H9 (cell line): ENCODE data around the gene KSR1. TPM values are rescaled to one million over a fixed set of nuclear protein-coding genes. Genes with fewer than 3 reads are reported as not detected.

Experiments used
- DNase-seq: peaks from one replicate; pipeline ENCODE4 v3.0.0-alpha.2; 2017
- H2AFZ ChIP-seq: one replicate; pipeline ENCODE4 v1.6.1; 2013; ENCODE audit warnings: mild to moderate bottlenecking, low read length, control low read depth, moderate library complexity
- H2AK5ac ChIP-seq: 2 replicates; pipeline ENCODE4 v1.6.1; 2013; ENCODE audit warnings: low read length, control low read depth, mixed read lengths; ENCODE audit not compliant: insufficient read length
- H2BK120ac ChIP-seq: one replicate; pipeline ENCODE4 v1.6.1; 2013; ENCODE audit warnings: low read depth, mild to moderate bottlenecking, low read length, control low read depth, inconsistent platforms; ENCODE audit not compliant: poor library complexity, severe bottlenecking
- H2BK12ac ChIP-seq: 2 replicates; pipeline ENCODE4 v1.6.1; 2013; ENCODE audit warnings: low read length, control low read depth, mixed read lengths, low read depth; ENCODE audit not compliant: insufficient read length
- H2BK15ac ChIP-seq: 2 replicates; pipeline ENCODE4 v1.6.1; 2013; ENCODE audit warnings: low read depth, low read length, control low read depth
- H2BK20ac ChIP-seq: one replicate; pipeline ENCODE4 v1.6.1; 2013; ENCODE audit warnings: low read depth, mild to moderate bottlenecking, low read length, control low read depth, inconsistent platforms; ENCODE audit not compliant: poor library complexity, severe bottlenecking
- H2BK5ac ChIP-seq: 2 replicates; pipeline ENCODE4 v1.6.1; 2013; ENCODE audit warnings: low read length, control low read depth, mixed read lengths; ENCODE audit not compliant: insufficient read length
- H3K14ac ChIP-seq: 2 replicates; pipeline ENCODE4 v1.6.1; 2013; ENCODE audit warnings: low read length, control low read depth; ENCODE audit not compliant: insufficient read depth
- H3K18ac ChIP-seq: 2 replicates; pipeline ENCODE4 v1.6.1; 2013; ENCODE audit warnings: low read depth, mild to moderate bottlenecking, mixed read lengths, low read length, control low read depth; ENCODE audit not compliant: insufficient read length
- H3K23ac ChIP-seq: 2 replicates; pipeline ENCODE4 v1.6.1; 2013; ENCODE audit warnings: low read length, control low read depth, mixed read lengths, low read depth; ENCODE audit not compliant: insufficient read length
- H3K23me2 ChIP-seq: 2 replicates; pipeline ENCODE4 v1.6.1; 2013; ENCODE audit warnings: low read depth, mild to moderate bottlenecking, mixed read lengths, low read length, control low read depth; ENCODE audit not compliant: insufficient read length, poor library complexity, severe bottlenecking
- H3K27ac ChIP-seq: 2 replicates; pipeline ENCODE4 v1.5.1; 2013; ENCODE audit warnings: low read length, control low read depth, mixed read lengths, low read depth; ENCODE audit not compliant: insufficient read length
- H3K27me3 ChIP-seq: 2 replicates; pipeline ENCODE4 v1.6.1; 2013; ENCODE audit warnings: low read length, control low read depth, inconsistent platforms; ENCODE audit not compliant: insufficient read depth
- H3K4ac ChIP-seq: 2 replicates; pipeline ENCODE4 v1.6.1; 2013; ENCODE audit warnings: low read depth, mild to moderate bottlenecking, control low read depth, inconsistent platforms, low read length, moderate library complexity
- H3K4me1 ChIP-seq: 2 replicates; pipeline ENCODE4 v1.6.1; 2013; ENCODE audit warnings: low read length, control low read depth, inconsistent platforms; ENCODE audit not compliant: insufficient read depth
- H3K4me2 ChIP-seq: 2 replicates; pipeline ENCODE4 v1.6.1; 2013; ENCODE audit warnings: low read length, control low read depth, mixed read lengths; ENCODE audit not compliant: insufficient read length, insufficient read depth
- H3K56ac ChIP-seq: 2 replicates; pipeline ENCODE4 v1.6.1; 2013; ENCODE audit warnings: low read depth, mild to moderate bottlenecking, mixed read lengths, low read length, control low read depth; ENCODE audit not compliant: insufficient read length
- H3K79me1 ChIP-seq: 2 replicates; pipeline ENCODE4 v1.6.1; 2013; ENCODE audit warnings: low read depth, mild to moderate bottlenecking, moderate library complexity, low read length, control low read depth, inconsistent platforms; ENCODE audit not compliant: insufficient read depth, poor library complexity, severe bottlenecking
- H3K79me2 ChIP-seq: 2 replicates; pipeline ENCODE4 v1.6.1; 2013; ENCODE audit warnings: low read length, control low read depth, inconsistent platforms; ENCODE audit not compliant: insufficient read depth
- H3K9ac ChIP-seq: 2 replicates; pipeline ENCODE4 v1.6.1; 2013; ENCODE audit warnings: low read length, control low read depth, mixed read lengths; ENCODE audit not compliant: insufficient read length; ENCODE audit errors: extremely low read depth
- H3K9me3 ChIP-seq: one replicate; pipeline ENCODE4 v1.6.1; 2013; ENCODE audit warnings: low read depth, low read length, inconsistent platforms; ENCODE audit not compliant: control insufficient read depth
- H3T11ph ChIP-seq: one replicate; pipeline ENCODE4 v1.6.1; 2013; ENCODE audit warnings: mild to moderate bottlenecking, low read length, control low read depth, inconsistent platforms
- H4K20me1 ChIP-seq: one replicate; pipeline ENCODE4 v1.6.1; 2013; ENCODE audit not compliant: control insufficient read depth, insufficient read length, insufficient read depth
- H4K5ac ChIP-seq: 2 replicates; pipeline ENCODE4 v1.6.1; 2013; ENCODE audit warnings: low read depth, mild to moderate bottlenecking, mixed read lengths, low read length, control low read depth; ENCODE audit not compliant: insufficient read length
- H4K8ac ChIP-seq: replicated peaks from 2 replicates; pipeline ENCODE4 v1.6.1; 2013; ENCODE audit warnings: low read length, control low read depth, mixed read lengths, low read depth; ENCODE audit not compliant: insufficient read length
- H4K91ac ChIP-seq: 2 replicates; pipeline ENCODE4 v1.6.1; 2013; ENCODE audit warnings: low read depth, mild to moderate bottlenecking, moderate library complexity, mixed read lengths, low read length, control low read depth; ENCODE audit not compliant: insufficient read length
- H3K27ac Mint-ChIP-seq, 3 experiments: 2 replicates in 2 of 3; 3 replicates in 1 of 3; pipeline ENCODE4 v1.8.0; 2020 to 2021; ENCODE audit warnings: mixed read lengths in 3 of 3, mild to moderate bottlenecking in 1 of 3, moderate library complexity in 1 of 3
- H3K27me3 Mint-ChIP-seq: 2 replicates; pipeline ENCODE4 v1.8.0; 2021; ENCODE audit warnings: low read depth, mild to moderate bottlenecking, moderate library complexity, mixed read lengths
- H3K36me3 Mint-ChIP-seq, 3 experiments: 2 replicates in 2 of 3; 3 replicates in 1 of 3; pipeline ENCODE4 v1.8.0; 2020 to 2021; ENCODE audit warnings: low read depth in 3 of 3, mixed read lengths in 3 of 3; ENCODE audit not compliant: insufficient read depth in 1 of 3
- H3K4me1 Mint-ChIP-seq, 2 experiments: 2 replicates each; pipeline ENCODE4 v1.8.0; 2020; ENCODE audit warnings: mixed read lengths in 2 of 2
- H3K4me3 Mint-ChIP-seq, 2 experiments: 2 replicates in 1 of 2; 3 replicates in 1 of 2; pipeline ENCODE4 v1.8.0; 2020 to 2021; ENCODE audit warnings: mild to moderate bottlenecking in 2 of 2, mixed read lengths in 2 of 2, moderate library complexity in 1 of 2
- H3K9me3 Mint-ChIP-seq, 2 experiments: 2 replicates in 1 of 2; 3 replicates in 1 of 2; pipeline ENCODE4 v1.8.0; 2020; ENCODE audit warnings: mild to moderate bottlenecking in 2 of 2, mixed read lengths in 2 of 2, moderate library complexity in 1 of 2
- CTCF ChIP-seq: fragments of 200-600 bp; sonication (generic); conservative IDR thresholded peaks from 3 replicates; pipeline ENCODE4 v1.8.0; 2021; ENCODE audit warnings: antibody characterized with exemption, mild to moderate bottlenecking
- WGBS: extraction: QIAGEN DNeasy Blood & Tissue Kit; methylation state at CpG from one replicate; pipeline ENCODE4 v1.1.7; 2013; ENCODE audit warnings: missing lambda C conversion rate, low lambda C conversion rate, mixed read lengths; ENCODE audit not compliant: insufficient read length; ENCODE audit errors: extremely low coverage; 5-methylcytosine and 5-hydroxymethylcytosine counted together
- total RNA-seq: library from RNA; stranded (reverse); gene quantifications from 2 replicates; pipeline ENCODE4 v1.2.1, GENCODE V29; 2021

The KSR1 gene
- total RNA-seq, 1 experiment from 2014 or later: 44.9 TPM

GRCh38 chr17:27475981-27476895 lies 20.0 kb downstream of the KSR1 start:
- Mint-ChIP-seq H3K4me1 (peaks cover 82 to 88% of the 10 kb centered on the region in 2 experiments), H3K9me3 (no peaks in the 10 kb centered on the region), H3K27ac (peak overlapping the region in 2 of 3 experiments; percentile 72 to 90; a peak in 3 of 7 replicates), H3K27me3 (no peaks in the 10 kb centered on the region), H3K36me3 (no peaks in the 10 kb centered on the region), H3K4me3 (no peak overlapping the region)
- H2BK20ac ChIP-seq: no peak overlapping the region
- no peak overlapping the region for H3K9ac ChIP-seq
- H2AK5ac ChIP-seq: no peak overlapping the region
- no peak overlapping the region for H3K27ac ChIP-seq
- no peak overlapping the region for H4K91ac ChIP-seq
- no peak overlapping the region for H3K18ac ChIP-seq
- no peak overlapping the region; the same call in 1 of the 2 replicates for H3K14ac ChIP-seq
- no peak overlapping the region for H2AFZ ChIP-seq
- no peak overlapping the region for H3T11ph ChIP-seq
- no peak for TF ChIP-seq CTCF
- H3K23ac ChIP-seq: no peak overlapping the region
- H4K8ac ChIP-seq: no peak overlapping the region
- H3K27me3 ChIP-seq: no peaks in the 10 kb centered on the region
- peaks cover 13% of the 10 kb centered on the region; the same call in 1 of the 2 replicates for H3K79me2 ChIP-seq
- no peak overlapping the region for H2BK12ac ChIP-seq
- no CpG with 5 or more reads among the region's 14 CpGs for WGBS
- no peak overlapping the region for H2BK5ac ChIP-seq
- peaks cover 4% of the 10 kb centered on the region for H4K20me1 ChIP-seq
- peaks cover 28% of the 10 kb centered on the region for H3K4me1 ChIP-seq
- no peak for DNase-seq
- H2BK120ac ChIP-seq: no peak overlapping the region
- H3K23me2 ChIP-seq: no peaks in the 10 kb centered on the region
- no peak overlapping the region for H3K56ac ChIP-seq
- H3K9me3 ChIP-seq: no peaks in the 10 kb centered on the region
- no peak overlapping the region for H3K4ac ChIP-seq
- no peaks in the 10 kb centered on the region for H3K79me1 ChIP-seq
- H2BK15ac ChIP-seq: no peak overlapping the region
- no peak overlapping the region for H4K5ac ChIP-seq
- H3K4me2 ChIP-seq: no peak overlapping the region
